ENCODE data around the gene ULK4.
"Not testable (repeated sequence)": the region's sequence is repeated elsewhere in the genome, so short reads cannot be mapped to it uniquely, and the experiment has no call there.

The ULK4 gene

GRCh38 chr3:41467481-41467880 is 494.4 kb downstream of the ULK4 start:
- DNase-seq, result no peak

GRCh38 chr3:41464858-41465257 is 497.0 kb downstream of the ULK4 start:
- no peak for DNase-seq

- no peak for DNase-seq
Observed at GRCh38 chr3:41464401-41464800, 497.5 kb downstream of the ULK4 start.

GRCh38 chr3:41462103-41462691 is 499.7 kb downstream of the ULK4 start:
- DNase-seq, result no peak

- DNase-seq, result no peak
Observed at GRCh38 chr3:41460736-41461135, 501.2 kb downstream of the ULK4 start.

- no peak for DNase-seq
Observed at GRCh38 chr3:41457176-41457575, 504.7 kb downstream of the ULK4 start.

GRCh38 chr3:41456162-41456561 is 505.7 kb downstream of the ULK4 start:
- no peak for DNase-seq

- DNase-seq, result not testable (repeated sequence)
Observed at GRCh38 chr3:41453618-41454017, 508.3 kb downstream of the ULK4 start.

- no peak for DNase-seq
Observed at GRCh38 chr3:41450416-41451231, 511.3 kb downstream of the ULK4 start.

- no peak for DNase-seq
Observed at GRCh38 chr3:41448396-41448795, 513.5 kb downstream of the ULK4 start.

GRCh38 chr3:41447701-41448100 is 514.2 kb downstream of the ULK4 start:
- no peak for DNase-seq

GRCh38 chr3:41446316-41446715 is 515.6 kb downstream of the ULK4 start:
- DNase-seq, result not testable (repeated sequence)

- DNase-seq, result no peak
Observed at GRCh38 chr3:41441568-41441967, 520.3 kb downstream of the ULK4 start.

- no peak for DNase-seq
Observed at GRCh38 chr3:41441139-41441538, 520.8 kb downstream of the ULK4 start.

- no peak for DNase-seq
Observed at GRCh38 chr3:41436983-41437382, 524.9 kb downstream of the ULK4 start.

GRCh38 chr3:41434781-41435180 is 527.1 kb downstream of the ULK4 start:
- DNase-seq, result no peak

- no peak for DNase-seq
Observed at GRCh38 chr3:41431386-41431785, 530.5 kb downstream of the ULK4 start.

GRCh38 chr3:41430886-41431285 is 531.0 kb downstream of the ULK4 start:
- no peak for DNase-seq

- DNase-seq, result no peak
Observed at GRCh38 chr3:41430391-41430790, 531.5 kb downstream of the ULK4 start.

GRCh38 chr3:41426485-41426884 is 535.4 kb downstream of the ULK4 start:
- DNase-seq, result no peak

GRCh38 chr3:41424543-41425300 is 537.2 kb downstream of the ULK4 start:
- DNase-seq, result no peak

GRCh38 chr3:41419809-41420208 is 542.1 kb downstream of the ULK4 start:
- no peak for DNase-seq

GRCh38 chr3:41418961-41419691 is 542.8 kb downstream of the ULK4 start:
- no peak for DNase-seq
